Endothelial cell of umbilical vein (primary cell): ENCODE measurements around the gene NETO1. TPM values are rescaled to one million over a fixed set of nuclear protein-coding genes. Genes with fewer than 3 reads are reported as not detected.

Experiments
- BruUV-seq: library from RNA; stranded (reverse); fragments of 400-500 nt; replicated peaks from 2 replicates; lab custom pipeline; 2021; lab: Mats Ljungman, UMichigan
- CTCF ChIA-PET: fragments of 300-600, 350-600 bp; sonication (Branson Sonifier 250); formaldehyde crosslinking; loops from one replicate; lab custom pipeline; 2021; ENCODE audit warnings: antibody characterized with exemption, inconsistent platforms; lab: Charles Lee
- POLR2A ChIA-PET: fragments of 300-600, 350-600 bp; sonication (Branson Sonifier 250); formaldehyde crosslinking; loops from one replicate; lab custom pipeline; 2021; ENCODE audit warnings: antibody characterized with exemption, inconsistent platforms; lab: Charles Lee
- DNase-seq: peaks from one replicate; pipeline ENCODE4 v3.0.0-alpha.2; 2011; ENCODE audit warnings: low read depth, low spot score
- FAIRE-seq: peaks from 2 replicates; lab custom pipeline; 2011; peaks lifted over from hg19 to GRCh38; lab: Jason Lieb, UNC
- H2AFZ ChIP-seq: 2 replicates; pipeline ENCODE4 v1.6.0; 2012; ENCODE audit warnings: low read depth, low read length, control low read depth, inconsistent platforms
- H3K27ac ChIP-seq: 2 replicates; pipeline ENCODE4 v1.5.1; 2011; ENCODE audit warnings: low read depth, mild to moderate bottlenecking, control low read depth, low read length, moderate library complexity; ENCODE audit not compliant: insufficient read depth
- H3K27me3 ChIP-seq, 2 experiments: 2 replicates each; pipeline versions ENCODE4 v1.6.0 to v1.6.1; 2011; ENCODE audit warnings: low read length in 2 of 2, mixed read lengths in 1 of 2; ENCODE audit not compliant: control insufficient read depth in 2 of 2, insufficient read depth in 2 of 2
- H3K36me3 ChIP-seq, 2 experiments: 2 replicates in 1 of 2; 3 replicates in 1 of 2; pipeline ENCODE4 v1.5.1; 2011; ENCODE audit warnings: low read length in 2 of 2, mild to moderate bottlenecking in 1 of 2, moderate library complexity in 1 of 2; ENCODE audit not compliant: control insufficient read depth in 2 of 2, insufficient read depth in 2 of 2; ENCODE audit errors: extremely low read depth in 1 of 2
- H3K4me1 ChIP-seq: 3 replicates; pipeline ENCODE4 v1.5.1; 2011; ENCODE audit warnings: mild to moderate bottlenecking, low read length; ENCODE audit not compliant: control insufficient read depth, insufficient read depth; ENCODE audit errors: extremely low read depth
- H3K4me2 ChIP-seq: 2 replicates; pipeline ENCODE4 v1.6.1; 2011; ENCODE audit warnings: low read length, control low read depth, mixed read lengths; ENCODE audit not compliant: insufficient read depth
- H3K4me3 ChIP-seq, 3 experiments: fragments of 200-600 bp in 1 of 3; sonication (generic), shearing (Covaris generic) in 1 of 3; replicated peaks in 1 of 3; 2 replicates each; pipeline ENCODE4 v1.5.1; 2011 to 2016; ENCODE audit warnings: control low read depth in 3 of 3, low read length in 3 of 3, mild to moderate bottlenecking in 2 of 3, inconsistent platforms in 1 of 3, low read depth in 1 of 3, moderate library complexity in 1 of 3; ENCODE audit not compliant: insufficient read depth in 1 of 3
- H3K79me2 ChIP-seq: 2 replicates; pipeline ENCODE4 v1.6.0; 2012; ENCODE audit warnings: low read length, inconsistent platforms; ENCODE audit not compliant: control insufficient read depth, insufficient read depth
- H3K9ac ChIP-seq: replicated peaks from 2 replicates; pipeline ENCODE3; 2011; ENCODE audit warnings: low read length, control low read depth; ENCODE audit not compliant: insufficient read depth; ENCODE audit errors: extremely low read depth
- H3K9me1 ChIP-seq: replicated peaks from 3 replicates; pipeline ENCODE4 v1.6.0; 2011; ENCODE audit warnings: mild to moderate bottlenecking, low read length; ENCODE audit not compliant: control insufficient read depth, insufficient read depth; ENCODE audit errors: extremely low read depth
- H3K9me3 ChIP-seq: replicated peaks from 2 replicates; pipeline ENCODE4 v1.5.1; 2012; ENCODE audit warnings: low read length, inconsistent platforms; ENCODE audit not compliant: control insufficient read depth, insufficient read depth
- H4K20me1 ChIP-seq: replicated peaks from 2 replicates; pipeline ENCODE3; 2011; ENCODE audit warnings: mild to moderate bottlenecking, low read length; ENCODE audit not compliant: control insufficient read depth, insufficient read depth; ENCODE audit errors: extremely low read depth
- CTCF ChIP-seq, 2 donors: IDR thresholded peaks; 1 replicate in 1 of 2; 2 replicates in 1 of 2; pipeline ENCODE4 v1.5.1; 2011; ENCODE audit warnings: low read length in 2 of 2, mild to moderate bottlenecking in 2 of 2, moderate library complexity in 2 of 2, control low read depth in 1 of 2, inconsistent platforms in 1 of 2, low read depth in 1 of 2; ENCODE audit not compliant: insufficient read depth in 1 of 2; ENCODE audit errors: extremely low read depth in 1 of 2
- EZH2 ChIP-seq: IDR thresholded peaks from 2 replicates; pipeline ENCODE4 v1.6.1; 2012; ENCODE audit warnings: borderline replicate concordance, low read depth, mild to moderate bottlenecking, moderate library complexity, low read length, inconsistent platforms; ENCODE audit not compliant: severe bottlenecking
- FOS ChIP-seq: IDR thresholded peaks from 2 replicates; pipeline ENCODE4 v1.6.1; 2011; ENCODE audit warnings: mild to moderate bottlenecking, low read length, moderate library complexity, borderline replicate concordance; ENCODE audit not compliant: insufficient read depth
- GATA2 ChIP-seq: IDR thresholded peaks from 2 replicates; pipeline ENCODE4 v1.7.0; 2011; ENCODE audit warnings: low read depth, mild to moderate bottlenecking, moderate library complexity, mixed read lengths, low read length; ENCODE audit not compliant: insufficient read length, insufficient read depth
- JUN ChIP-seq: IDR thresholded peaks from 2 replicates; pipeline ENCODE4 v1.6.1; 2011; ENCODE audit warnings: borderline replicate concordance, low read depth; ENCODE audit not compliant: insufficient read length, insufficient read depth
- MAX ChIP-seq: IDR thresholded peaks from 2 replicates; pipeline ENCODE4 v1.6.1; 2011; ENCODE audit not compliant: insufficient read depth, insufficient read length
- MYC ChIP-seq: IDR thresholded peaks from one replicate; pipeline ENCODE4 v1.6.1; 2011; ENCODE audit warnings: mild to moderate bottlenecking, low read depth, low read length
- POLR2A ChIP-seq: IDR thresholded peaks from 2 replicates; pipeline ENCODE4 v1.6.1; 2012; ENCODE audit warnings: low read depth, mild to moderate bottlenecking, control low read depth, low read length
- POLR2AphosphoS5 ChIP-seq: IDR thresholded peaks from 2 replicates; pipeline ENCODE4 v1.6.1; 2012; ENCODE audit warnings: low read depth, mild to moderate bottlenecking, control low read depth, low read length, moderate library complexity; ENCODE audit not compliant: insufficient read depth
- dilution Hi-C: fragments of 300-500 bp; cut with MboI; formaldehyde crosslinking; loops from one replicate; pipeline ENCODE4 v1.15.0; 2019; ENCODE audit warnings: low sequenced_read_pairs; ENCODE audit not compliant: extremely low pct_ligation_motif_present
- intact Hi-C: fragments of 100-400 bp; cut with micrococcal nuclease; formaldehyde crosslinking; loops from one replicate; pipeline ENCODE4 v1.10.0; 2022
- polyA plus RNA-seq, 4 experiments: library from polyadenylated mRNA; depleted of rRNA in 3 of 4; stranded (reverse) in 3 of 4; unstranded in 1 of 4; fragments of >200 nt; gene quantifications; 2 replicates each; pipeline versions ENCODE4 v1.2.1 to v1.2.3, GENCODE V29; 2011 to 2012; ENCODE audit warnings: missing spikeins in 1 of 4
- total RNA-seq: library from RNA; stranded (reverse); gene quantifications from 2 replicates; pipeline ENCODE4 v1.2.3, GENCODE V29; 2021

NETO1 gene
- total and polyA plus RNA-seq, 2 donors (not counting 3 experiments of a cell fraction or from before 2014, with no cell fraction given) = not detected

GRCh38 chr18:72822202-72822601, 45.6 kb downstream of the NETO1 start:
- ChIA-PET CTCF (no interaction called here), POLR2A (no interaction called here)
- Histone ChIP-seq H3K4me3 (no peak overlapping the region), H3K36me3 (no peaks in the 10 kb centered on the region), H2AFZ (no peak overlapping the region), H3K4me1 (no peaks in the 10 kb centered on the region), H4K20me1 (no peaks in the 10 kb centered on the region), H3K27me3 (no peaks in the 10 kb centered on the region), H3K9me1 (no peaks in the 10 kb centered on the region), H3K9ac (no peak overlapping the region), H3K4me2 (no peak overlapping the region), H3K79me2 (no peaks in the 10 kb centered on the region), H3K27ac (no peak overlapping the region), H3K9me3 (peaks cover 4% of the 10 kb centered on the region)
- BruUV-seq = no TSS peak
- dilution Hi-C loops (no loop called here), intact Hi-C loops (no loop called here)
- DNase-seq (no peak), FAIRE-seq (no peak)
- no peak for TF ChIP-seq EZH2
- TF ChIP-seq FOS = no peak
- TF ChIP-seq MYC = no peak
- no peak for TF ChIP-seq JUN
- no peak for TF ChIP-seq MAX
- TF ChIP-seq CTCF (IDR thresholded peaks at IDR 0.05; ENCODE audit: extremely low read depth in 1 of 2, insufficient read depth in 1 of 2, low read depth in 1 of 2, low read length in 2 of 2) = no peak
- no peak for TF ChIP-seq POLR2A
- no peak for TF ChIP-seq GATA2
- no peak for TF ChIP-seq POLR2AphosphoS5
